Peyer's patch (tissue), 4 donors: ENCODE results near the gene ZDHHC11.
"Not testable (repeated sequence)": the region's sequence is repeated elsewhere in the genome, so short reads cannot be mapped to it uniquely, and the experiment has no call there.

ENCODE experiments used
- CTCF ChIP-seq, 6 experiments: fragments of 450-650 bp in 4 of 6; fragments of 200-600 bp in 2 of 6; sonication (generic) in 1 of 6; IDR thresholded peaks; one replicate each; pipeline ENCODE4 v1.5.1; 2017 to 2019; ENCODE audit warnings: antibody characterized with exemption in 6 of 6, mild to moderate bottlenecking in 3 of 6, moderate library complexity in 1 of 6
- POLR2A ChIP-seq, 2 donors: fragments of 450-650 bp; IDR thresholded peaks; one replicate each; pipeline ENCODE4 v1.5.1; 2017; ENCODE audit warnings: antibody characterized with exemption in 2 of 2, mild to moderate bottlenecking in 2 of 2, moderate library complexity in 2 of 2

DNA sequence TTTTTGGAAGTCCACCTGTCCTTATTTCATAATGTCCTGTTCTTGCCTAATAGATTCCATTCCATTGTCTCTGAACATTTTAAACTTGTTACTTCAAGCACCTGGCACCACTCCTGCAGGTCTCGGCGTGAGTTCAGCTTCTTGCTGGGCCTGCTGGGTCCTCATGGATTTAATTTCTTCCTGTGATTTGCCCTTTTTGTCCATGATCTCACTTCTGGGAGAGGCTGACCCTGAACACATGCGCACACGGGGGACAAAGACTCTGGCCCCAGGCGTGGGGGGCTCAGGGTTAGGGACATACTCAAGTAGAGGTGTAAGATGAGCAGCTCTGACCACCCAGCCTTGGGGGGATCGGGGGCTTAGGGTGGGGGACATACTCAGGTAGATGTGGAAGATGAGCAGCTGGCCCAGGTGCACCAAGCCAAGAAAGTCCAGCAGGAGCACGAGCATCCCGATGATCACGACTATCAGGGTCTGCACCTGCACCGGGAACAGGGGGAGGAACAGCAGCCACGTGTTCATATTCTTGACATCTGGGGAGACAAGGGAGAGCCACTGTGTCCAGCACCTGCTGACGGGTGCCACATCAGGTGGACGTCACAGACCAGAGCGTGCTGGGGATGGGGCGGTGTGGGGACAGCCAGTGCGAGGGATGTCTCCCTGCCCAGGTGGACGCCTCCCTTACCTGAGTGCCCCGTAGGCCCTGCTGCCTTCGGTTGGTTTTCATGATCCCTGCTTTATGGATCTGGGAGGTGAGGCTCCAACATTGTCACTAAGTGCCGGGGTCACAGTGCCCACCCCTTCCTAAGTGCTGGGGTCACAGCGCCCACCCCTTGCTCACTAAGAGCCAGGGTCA lies 10.4 kb downstream of the ZDHHC11 start:
- not testable (repeated sequence) for TF ChIP-seq CTCF, POLR2A (IDR thresholded peaks at IDR 0.05)
